ENCODE results near the gene MYO9B. TPM values are rescaled to one million over a fixed set of nuclear protein-coding genes. Genes with fewer than 3 reads are reported as not detected.

MYO9B gene
- total RNA-seq, 1 donor = 99.3 TPM

DNA sequence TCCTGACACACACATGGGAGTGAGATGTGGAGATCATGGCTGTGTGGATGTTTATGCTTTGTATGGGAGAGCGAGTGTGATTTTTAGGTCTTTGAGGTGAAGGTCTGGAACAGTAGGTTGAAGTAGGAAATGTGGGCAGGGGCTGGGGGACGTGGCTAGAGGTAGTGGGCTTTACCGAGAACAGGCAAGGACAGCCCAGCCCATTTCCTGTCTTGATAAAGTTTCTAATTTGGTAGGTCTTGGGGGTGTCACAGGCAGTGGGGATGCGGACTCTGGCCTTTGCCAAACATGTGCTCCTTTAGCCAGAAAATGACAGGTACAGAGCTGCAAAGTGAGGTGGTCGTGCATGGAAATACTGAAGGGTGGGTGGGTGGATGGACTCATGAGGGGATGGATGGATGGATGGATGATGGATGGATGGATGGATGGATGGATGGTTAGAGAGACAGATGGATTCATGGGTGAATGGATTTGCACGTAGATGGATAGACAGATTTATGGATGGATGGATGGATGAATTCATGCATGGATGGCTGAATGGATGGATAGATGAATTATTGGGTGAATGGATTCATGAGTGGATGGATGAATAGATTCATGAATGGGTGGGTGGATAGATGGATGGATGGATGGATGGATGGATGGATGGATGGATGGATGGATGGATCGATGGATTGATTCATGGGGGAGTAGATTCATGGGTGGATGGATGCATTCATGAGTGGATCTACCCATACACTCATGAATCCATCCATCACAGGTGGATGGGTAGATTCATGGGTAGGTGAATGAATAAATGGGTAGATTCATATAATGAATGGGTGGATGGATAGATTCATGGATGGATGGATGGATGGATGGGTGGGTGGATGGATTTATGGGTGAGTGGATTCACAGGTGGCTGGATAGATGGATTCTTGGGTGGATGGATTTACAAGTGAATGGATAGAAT is 70.2 kb downstream of the MYO9B start:
- no peak for DNase-seq (ENCODE audit: low read depth)
- no peak overlapping the region for H3K4me3 ChIP-seq (ENCODE audit: low read depth, low read length)
- TF ChIP-seq, protein P1, sequence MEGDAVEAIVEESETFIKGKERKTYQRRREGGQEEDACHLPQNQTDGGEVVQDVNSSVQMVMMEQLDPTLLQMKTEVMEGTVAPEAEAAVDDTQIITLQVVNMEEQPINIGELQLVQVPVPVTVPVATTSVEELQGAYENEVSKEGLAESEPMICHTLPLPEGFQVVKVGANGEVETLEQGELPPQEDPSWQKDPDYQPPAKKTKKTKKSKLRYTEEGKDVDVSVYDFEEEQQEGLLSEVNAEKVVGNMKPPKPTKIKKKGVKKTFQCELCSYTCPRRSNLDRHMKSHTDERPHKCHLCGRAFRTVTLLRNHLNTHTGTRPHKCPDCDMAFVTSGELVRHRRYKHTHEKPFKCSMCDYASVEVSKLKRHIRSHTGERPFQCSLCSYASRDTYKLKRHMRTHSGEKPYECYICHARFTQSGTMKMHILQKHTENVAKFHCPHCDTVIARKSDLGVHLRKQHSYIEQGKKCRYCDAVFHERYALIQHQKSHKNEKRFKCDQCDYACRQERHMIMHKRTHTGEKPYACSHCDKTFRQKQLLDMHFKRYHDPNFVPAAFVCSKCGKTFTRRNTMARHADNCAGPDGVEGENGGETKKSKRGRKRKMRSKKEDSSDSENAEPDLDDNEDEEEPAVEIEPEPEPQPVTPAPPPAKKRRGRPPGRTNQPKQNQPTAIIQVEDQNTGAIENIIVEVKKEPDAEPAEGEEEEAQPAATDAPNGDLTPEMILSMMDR (IDR thresholded peaks at IDR 0.05; ENCODE audit: insufficient read depth, low read depth, low read length) = no peak

DNA sequence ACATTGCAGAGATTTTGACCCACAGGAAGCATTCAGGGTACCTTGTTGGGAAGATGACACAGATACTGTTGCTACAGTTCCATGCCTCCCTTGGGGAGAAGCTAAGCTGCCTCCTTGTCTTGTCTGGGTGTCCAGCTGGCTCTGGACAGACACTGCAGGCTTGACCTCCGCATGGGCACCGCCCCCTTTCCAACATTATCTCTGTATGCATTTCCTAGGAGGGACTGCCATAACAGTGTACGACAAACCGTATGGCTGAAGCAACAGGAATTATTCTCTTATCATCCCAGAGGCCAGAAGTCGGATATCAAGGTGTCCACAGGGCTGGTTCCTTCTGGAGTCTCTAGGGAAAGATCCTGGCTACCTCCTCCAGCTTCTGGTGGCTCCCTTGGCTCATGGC is 72.6 kb downstream of the MYO9B start:
- TF ChIP-seq, protein P1 (IDR thresholded peaks at IDR 0.05; ENCODE audit: insufficient read depth, low read depth, low read length) = no peak
- no peak overlapping the region for H3K4me3 ChIP-seq (ENCODE audit: low read depth, low read length)
- DNase-seq (ENCODE audit: low read depth) = no peak

DNA sequence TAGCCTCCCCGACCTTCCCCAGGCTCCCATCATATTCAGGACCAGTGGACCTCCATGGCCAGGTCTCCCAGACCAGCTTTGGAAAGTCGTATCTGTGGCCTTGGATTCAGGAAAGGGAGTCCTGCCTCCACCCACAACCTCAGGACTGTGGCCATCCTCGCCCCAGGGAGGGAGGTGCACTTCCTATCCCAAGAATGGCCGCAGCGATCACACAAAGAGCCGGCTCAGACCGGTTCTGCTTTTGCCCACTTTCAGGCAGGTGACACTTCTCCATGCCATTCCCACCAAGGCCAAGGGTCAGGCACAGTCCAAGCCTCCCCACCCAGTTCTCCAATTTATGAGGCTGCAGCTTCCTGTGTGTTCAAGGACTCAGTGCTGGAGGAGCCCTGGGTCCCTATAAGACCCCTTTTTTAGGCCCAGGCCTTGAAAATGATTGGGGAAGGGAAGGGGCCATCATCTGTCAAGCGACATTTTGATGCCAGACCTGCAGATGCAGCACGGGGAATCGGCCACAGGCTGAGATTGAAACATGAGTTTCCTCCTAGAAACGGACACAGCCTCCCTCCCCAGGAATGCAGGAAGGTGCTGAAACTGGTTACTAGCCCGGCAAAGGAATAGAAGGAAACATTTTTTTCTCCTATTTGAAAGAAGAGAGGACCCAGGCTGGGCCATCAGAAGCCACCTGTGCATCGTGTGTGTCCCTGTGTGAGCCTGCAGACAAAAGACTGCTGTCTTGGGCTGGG is 74.0 kb downstream of the MYO9B start:
- no peak for DNase-seq (ENCODE audit: low read depth)
- TF ChIP-seq, protein P1 (IDR thresholded peaks at IDR 0.05; ENCODE audit: insufficient read depth, low read depth, low read length) = no peak
- H3K4me3 ChIP-seq (ENCODE audit: low read depth, low read length) = no peak overlapping the region

DNA sequence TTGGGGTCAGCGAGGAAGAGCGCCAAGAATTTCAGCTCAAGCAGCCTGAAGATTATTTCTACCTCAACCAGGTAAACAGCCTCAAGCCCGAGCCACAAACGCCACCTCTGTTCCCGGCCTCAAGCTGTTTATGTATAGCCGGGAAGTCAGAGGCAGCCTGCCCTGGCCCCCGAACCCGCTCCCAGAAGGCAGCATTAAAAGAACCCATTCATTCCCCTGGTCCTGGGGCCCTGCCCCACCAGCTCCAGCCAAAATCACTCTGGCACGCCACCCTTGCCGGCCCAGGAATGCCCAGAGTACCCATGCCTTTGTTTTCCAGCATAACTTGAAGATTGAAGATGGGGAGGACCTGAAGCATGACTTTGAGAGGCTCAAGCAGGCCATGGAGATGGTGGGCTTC is 78.4 kb downstream of the MYO9B start:
- TF ChIP-seq, protein P1 (IDR thresholded peaks at IDR 0.05; ENCODE audit: insufficient read depth, low read depth, low read length) = no peak
- DNase-seq (ENCODE audit: low read depth) = no peak
- H3K4me3 ChIP-seq (ENCODE audit: low read depth, low read length) = no peak overlapping the region

DNA sequence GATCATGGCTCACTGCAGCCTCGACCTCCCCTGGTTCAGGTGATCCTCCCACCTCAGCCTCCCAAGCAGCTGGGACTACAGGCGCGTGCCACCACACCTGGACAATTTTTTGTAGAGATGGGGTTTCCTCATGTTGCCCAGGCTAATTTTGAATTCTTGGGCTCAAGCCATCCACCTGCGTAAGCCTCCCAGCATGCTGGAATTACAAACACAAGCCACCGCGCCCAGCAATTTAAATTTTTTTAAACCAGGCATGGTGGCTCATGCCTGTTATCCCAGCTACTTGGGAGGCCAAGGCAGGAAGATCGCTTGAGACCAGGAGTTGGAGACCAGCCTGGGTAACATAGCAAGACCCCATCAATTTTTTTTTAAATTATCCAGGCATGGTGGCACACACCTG is 79.7 kb downstream of the MYO9B start:
- no peak for DNase-seq (ENCODE audit: low read depth)
- TF ChIP-seq, protein P1 (IDR thresholded peaks at IDR 0.05; ENCODE audit: insufficient read depth, low read depth, low read length) = no peak
- H3K4me3 ChIP-seq (ENCODE audit: low read depth, low read length) = no peak overlapping the region

DNA sequence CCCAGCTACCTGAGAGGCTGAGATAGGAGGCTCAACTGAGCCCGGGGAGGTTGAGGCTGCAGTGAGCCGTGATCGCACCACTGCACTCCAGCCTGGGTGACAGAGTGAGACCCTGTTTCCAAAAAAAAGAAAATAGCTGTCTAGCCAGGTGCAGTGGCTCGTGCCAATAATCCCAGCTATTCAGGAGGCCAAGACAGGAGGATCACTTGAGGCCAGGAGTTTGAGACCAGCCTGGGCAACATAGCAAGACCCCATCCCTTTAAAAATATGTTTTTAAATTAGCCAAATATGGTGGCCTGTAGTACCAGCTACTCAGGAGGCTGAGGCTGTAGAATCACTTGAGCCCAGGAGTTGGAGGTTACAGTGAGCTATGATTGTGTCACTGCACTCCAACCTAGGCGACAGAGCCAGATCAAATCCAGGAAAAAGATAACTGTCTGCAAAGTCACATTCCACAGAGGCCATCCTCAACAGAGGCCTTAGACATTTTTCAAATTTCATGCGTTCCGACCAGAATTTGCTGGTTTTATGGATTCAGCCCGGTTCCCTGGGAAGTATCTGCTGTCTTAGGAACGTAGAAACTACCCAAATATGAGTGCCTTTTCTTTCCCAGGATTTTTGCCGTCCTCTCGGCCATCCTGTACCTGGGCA is 80.8 kb downstream of the MYO9B start:
- DNase-seq (ENCODE audit: low read depth) = no peak
- H3K4me3 ChIP-seq (ENCODE audit: low read depth, low read length) = no peak overlapping the region
- TF ChIP-seq, protein P1 (IDR thresholded peaks at IDR 0.05; ENCODE audit: insufficient read depth, low read depth, low read length) = no peak
